Right lobe of liver (tissue), 4 donors: Measurements from ENCODE around the gene GVQW3.

Experiments used
- POLR2A ChIP-seq: fragments of 450-650 bp; IDR thresholded peaks from one replicate; pipeline ENCODE4 v1.6.1; 2017; ENCODE audit warnings: antibody characterized with exemption, mild to moderate bottlenecking
- TF ChIP-seq, protein P1 (sequence below), 4 donors: fragments of 200-600 bp in 3 of 4; fragments of 450-650 bp in 1 of 4; IDR thresholded peaks; one replicate each; pipeline versions ENCODE4 v1.5.1 to v1.8.0; 2016 to 2022; ENCODE audit warnings: antibody characterized with exemption in 4 of 4, mild to moderate bottlenecking in 2 of 4
- donor health status: DM: no; HTN: no; CAD: no.
- donor health status: DM: no; HTN: no; CAD: no.
- donor health status: DM: no; HTN: yes; CAD: no.

- no peak for TF ChIP-seq POLR2A
- TF ChIP-seq, protein P1, sequence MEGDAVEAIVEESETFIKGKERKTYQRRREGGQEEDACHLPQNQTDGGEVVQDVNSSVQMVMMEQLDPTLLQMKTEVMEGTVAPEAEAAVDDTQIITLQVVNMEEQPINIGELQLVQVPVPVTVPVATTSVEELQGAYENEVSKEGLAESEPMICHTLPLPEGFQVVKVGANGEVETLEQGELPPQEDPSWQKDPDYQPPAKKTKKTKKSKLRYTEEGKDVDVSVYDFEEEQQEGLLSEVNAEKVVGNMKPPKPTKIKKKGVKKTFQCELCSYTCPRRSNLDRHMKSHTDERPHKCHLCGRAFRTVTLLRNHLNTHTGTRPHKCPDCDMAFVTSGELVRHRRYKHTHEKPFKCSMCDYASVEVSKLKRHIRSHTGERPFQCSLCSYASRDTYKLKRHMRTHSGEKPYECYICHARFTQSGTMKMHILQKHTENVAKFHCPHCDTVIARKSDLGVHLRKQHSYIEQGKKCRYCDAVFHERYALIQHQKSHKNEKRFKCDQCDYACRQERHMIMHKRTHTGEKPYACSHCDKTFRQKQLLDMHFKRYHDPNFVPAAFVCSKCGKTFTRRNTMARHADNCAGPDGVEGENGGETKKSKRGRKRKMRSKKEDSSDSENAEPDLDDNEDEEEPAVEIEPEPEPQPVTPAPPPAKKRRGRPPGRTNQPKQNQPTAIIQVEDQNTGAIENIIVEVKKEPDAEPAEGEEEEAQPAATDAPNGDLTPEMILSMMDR (IDR thresholded peaks at IDR 0.05), result no peak
These were observed 27.2 kb downstream of the GVQW3 start for GRCh38 chr11:76408171-76408965.
